SJSA1 (cell line): ENCODE results near the gene ASPRV1. TPM values are rescaled to one million over a fixed set of nuclear protein-coding genes. Genes with fewer than 3 reads are reported as not detected.
"Not testable (repeated sequence)": the region's sequence is repeated elsewhere in the genome, so short reads cannot be mapped to it uniquely, and the experiment has no call there.

Experiments used
- DNase-seq, 2 experiments: peaks; one replicate each; pipeline ENCODE4 v3.0.0-alpha.2; 2015 to 2020; ENCODE audit warnings: low spot score in 2 of 2, low read depth in 1 of 2
- H3K27ac ChIP-seq: fragments of 250-450 bp; sonication (Bioruptor Pico); 2 replicates; pipeline ENCODE4 v1.5.1; 2020; ENCODE audit warnings: mild to moderate bottlenecking, moderate library complexity
- H3K27me3 ChIP-seq: fragments of 250-450 bp; sonication (Bioruptor Pico); replicated peaks from 2 replicates; pipeline ENCODE4 v1.5.1; 2020; ENCODE audit warnings: mild to moderate bottlenecking, moderate library complexity
- H3K36me3 ChIP-seq: fragments of 250-450 bp; sonication (Bioruptor Pico); 2 replicates; pipeline ENCODE4 v1.5.1; 2020; ENCODE audit warnings: mild to moderate bottlenecking
- H3K4me1 ChIP-seq: fragments of 250-450 bp; sonication (Bioruptor Pico); replicated peaks from 2 replicates; pipeline ENCODE4 v1.6.1; 2021; ENCODE audit warnings: mild to moderate bottlenecking
- H3K4me3 ChIP-seq: fragments of 250-450 bp; sonication (Bioruptor Pico); 2 replicates; pipeline ENCODE4 v1.5.1; 2020; ENCODE audit warnings: mild to moderate bottlenecking
- H3K9me3 ChIP-seq: fragments of 250-450 bp; sonication (Bioruptor Pico); replicated peaks from 2 replicates; pipeline ENCODE4 v1.5.1; 2020; ENCODE audit warnings: mild to moderate bottlenecking
- total RNA-seq: library from RNA; depleted of rRNA; stranded (reverse); fragments of >200 nt; shearing (Covaris generic); gene quantifications from 2 replicates; pipeline ENCODE4 v1.2.3, GENCODE V29; 2014; rRNA removed

Gene ASPRV1
- total RNA-seq, result 0.08 TPM in 1 of 2 replicates, not detected in the other

- H3K4me1 ChIP-seq, result no peaks in the 10 kb centered on the region
- no peaks in the 10 kb centered on the region for H3K9me3 ChIP-seq
- no peak within 1 kb of the TSS for H3K4me3 ChIP-seq
- no peaks in the 10 kb centered on the region for H3K36me3 ChIP-seq
- no peak for DNase-seq
- peaks cover under 1% of the 10 kb centered on the region; the same call in 1 of the 2 replicates for H3K27me3 ChIP-seq
- no peak within 1 kb of the TSS for H3K27ac ChIP-seq
Observed at GRCh38 chr2:69961496-69961895, at the start of gene ASPRV1. Gene ASPRV1 (minus strand): TSS chr2:69961631. CDS start chr2:69961436, 195 bp downstream.

GRCh38 chr2:70010576-70011111, 49.2 kb upstream of the ASPRV1 start:
- H3K4me3 ChIP-seq, result no peak overlapping the region
- DNase-seq, result no peak
- no peaks in the 10 kb centered on the region for H3K36me3 ChIP-seq
- H3K27ac ChIP-seq, result no peak overlapping the region
- H3K27me3 ChIP-seq, result no peaks in the 10 kb centered on the region
- H3K9me3 ChIP-seq, result no peaks in the 10 kb centered on the region
- peaks cover 6% of the 10 kb centered on the region for H3K4me1 ChIP-seq

- H3K27me3 ChIP-seq, result no peaks in the 10 kb centered on the region
- H3K4me3 ChIP-seq, result no peak overlapping the region
- no peaks in the 10 kb centered on the region for H3K36me3 ChIP-seq
- H3K9me3 ChIP-seq, result no peaks in the 10 kb centered on the region
- H3K27ac ChIP-seq, result no peak overlapping the region
- peaks cover 11% of the 10 kb centered on the region for H3K4me1 ChIP-seq
- DNase-seq, result no peak
Observed at GRCh38 chr2:70009762-70010575, 48.5 kb upstream of the ASPRV1 start.

GRCh38 chr2:70008290-70008689, 46.9 kb upstream of the ASPRV1 start:
- no peaks in the 10 kb centered on the region for H3K9me3 ChIP-seq
- H3K4me3 ChIP-seq, result no peak overlapping the region
- H3K4me1 ChIP-seq, result peaks cover 11% of the 10 kb centered on the region
- no peak for DNase-seq
- H3K36me3 ChIP-seq, result no peaks in the 10 kb centered on the region
- no peak overlapping the region for H3K27ac ChIP-seq
- H3K27me3 ChIP-seq, result no peaks in the 10 kb centered on the region

- no peak for DNase-seq
- Histone ChIP-seq H3K27me3 (no peaks in the 10 kb centered on the region), H3K27ac (no peak overlapping the region), H3K4me3 (no peak overlapping the region), H3K36me3 (no peaks in the 10 kb centered on the region), H3K4me1 (peaks cover 11% of the 10 kb centered on the region), H3K9me3 (no peaks in the 10 kb centered on the region)
Observed at GRCh38 chr2:70007151-70007550, 45.7 kb upstream of the ASPRV1 start.

- H3K27ac ChIP-seq, result no peak overlapping the region
- H3K9me3 ChIP-seq, result no peaks in the 10 kb centered on the region
- DNase-seq, result no peak
- no peaks in the 10 kb centered on the region for H3K27me3 ChIP-seq
- H3K4me1 ChIP-seq, result peaks cover 11% of the 10 kb centered on the region
- no peaks in the 10 kb centered on the region for H3K36me3 ChIP-seq
- no peak overlapping the region for H3K4me3 ChIP-seq
Observed at GRCh38 chr2:70006447-70006784, 45.0 kb upstream of the ASPRV1 start.

- H3K27me3 ChIP-seq, result no peaks in the 10 kb centered on the region
- no peaks in the 10 kb centered on the region for H3K9me3 ChIP-seq
- H3K36me3 ChIP-seq, result no peaks in the 10 kb centered on the region
- H3K4me3 ChIP-seq, result no peak overlapping the region
- H3K4me1 ChIP-seq, result peaks cover 11% of the 10 kb centered on the region
- DNase-seq, result peak in 1 of 2 experiments; percentile 31
- H3K27ac ChIP-seq, result no peak overlapping the region
Observed at GRCh38 chr2:70005752-70006446, 44.5 kb upstream of the ASPRV1 start.

GRCh38 chr2:70005216-70005615, 43.8 kb upstream of the ASPRV1 start:
- no peak for DNase-seq
- Histone ChIP-seq H3K27me3 (no peaks in the 10 kb centered on the region), H3K36me3 (no peaks in the 10 kb centered on the region), H3K27ac (no peak overlapping the region), H3K9me3 (no peaks in the 10 kb centered on the region), H3K4me1 (peaks cover 11% of the 10 kb centered on the region), H3K4me3 (no peak overlapping the region)

GRCh38 chr2:70003093-70003830, 41.8 kb upstream of the ASPRV1 start:
- Histone ChIP-seq H3K4me3 (no peak overlapping the region), H3K27ac (no peak overlapping the region), H3K27me3 (no peaks in the 10 kb centered on the region), H3K9me3 (no peaks in the 10 kb centered on the region), H3K4me1 (peaks cover 11% of the 10 kb centered on the region), H3K36me3 (no peaks in the 10 kb centered on the region)
- DNase-seq, result no peak

GRCh38 chr2:70002241-70002899, 40.9 kb upstream of the ASPRV1 start:
- H3K4me3 ChIP-seq, result no peak overlapping the region
- no peak for DNase-seq
- H3K27ac ChIP-seq, result no peak overlapping the region
- no peaks in the 10 kb centered on the region for H3K36me3 ChIP-seq
- no peaks in the 10 kb centered on the region for H3K9me3 ChIP-seq
- H3K27me3 ChIP-seq, result no peaks in the 10 kb centered on the region
- peaks cover 14% of the 10 kb centered on the region for H3K4me1 ChIP-seq

- not testable (repeated sequence) for H3K27me3 ChIP-seq, H3K4me3 ChIP-seq, H3K9me3 ChIP-seq, H3K27ac ChIP-seq, H3K36me3 ChIP-seq, DNase-seq
- peaks cover 10% of the 10 kb centered on the region for H3K4me1 ChIP-seq
Observed at GRCh38 chr2:70000529-70000928, 39.1 kb upstream of the ASPRV1 start.

DNA sequence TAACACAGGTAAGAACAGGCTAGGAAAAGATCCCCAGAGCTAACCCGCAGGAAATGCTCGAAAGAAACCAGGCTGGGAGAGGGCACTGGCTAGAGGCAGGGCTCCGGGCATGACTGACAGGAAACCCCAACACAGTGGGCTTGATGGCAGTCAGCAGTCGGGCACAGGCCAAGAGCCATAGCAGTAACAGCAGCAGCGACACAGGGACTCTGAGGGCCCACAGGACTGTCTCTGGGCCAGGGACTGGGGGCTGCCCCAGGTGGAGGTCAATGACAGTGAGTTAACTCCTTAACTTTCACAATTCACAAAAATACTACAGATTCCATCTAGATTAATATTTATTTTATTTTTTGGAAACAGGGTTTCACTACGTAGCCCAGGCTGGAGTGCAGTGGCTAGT, 37.3 kb upstream of the ASPRV1 start:
- H3K27me3 ChIP-seq, result no peaks in the 10 kb centered on the region
- no peak overlapping the region for H3K27ac ChIP-seq
- no peaks in the 10 kb centered on the region for H3K36me3 ChIP-seq
- no peak for DNase-seq
- no peak overlapping the region for H3K4me3 ChIP-seq
- no peaks in the 10 kb centered on the region for H3K9me3 ChIP-seq
- H3K4me1 ChIP-seq, result peaks cover 6% of the 10 kb centered on the region; the same call in 1 of the 2 replicates
